Measurements from ENCODE around the gene PITPNC1. TPM values are rescaled to one million over a fixed set of nuclear protein-coding genes. Genes with fewer than 3 reads are reported as not detected.

Gene PITPNC1
- total RNA-seq, 4 donors from 2014 or later = 14.1 to 35.5 (median 31.8) TPM

GRCh38 chr17:67375054-67375427, 2.0 kb upstream of the PITPNC1 start:
- H3K27me3 ChIP-seq = no peaks in the 10 kb centered on the region
- no peaks in the 10 kb centered on the region for H3K9me3 ChIP-seq
- 83% methylated on average over 5 of the region's 5 CpGs for WGBS
- intact Hi-C loops (cut with DNase I) = loop anchor here (2.0 kb wide), 1 partner anchor 314 kb away; no protein-coding TSS in a partner anchor
- peaks cover 18 to 40% (median 34%) of the 10 kb centered on the region in 4 donors for H3K4me1 ChIP-seq
- H3K36me3 ChIP-seq = no peaks in the 10 kb centered on the region
- no peak for DNase-seq (ENCODE audit: extremely low spot score)
- TF ChIP-seq EP300 (IDR thresholded peaks at IDR 0.05) (no peak), POLR2AphosphoS5 (IDR thresholded peaks at IDR 0.05) (no peak), CTCF (IDR thresholded peaks at IDR 0.05) (no peak)
- peak overlapping the region in 1 of 4 donors; percentile 96 for H3K27ac ChIP-seq (replicated peaks in 1 of 4)
- no peak overlapping the region for H3K4me3 ChIP-seq

DNA sequence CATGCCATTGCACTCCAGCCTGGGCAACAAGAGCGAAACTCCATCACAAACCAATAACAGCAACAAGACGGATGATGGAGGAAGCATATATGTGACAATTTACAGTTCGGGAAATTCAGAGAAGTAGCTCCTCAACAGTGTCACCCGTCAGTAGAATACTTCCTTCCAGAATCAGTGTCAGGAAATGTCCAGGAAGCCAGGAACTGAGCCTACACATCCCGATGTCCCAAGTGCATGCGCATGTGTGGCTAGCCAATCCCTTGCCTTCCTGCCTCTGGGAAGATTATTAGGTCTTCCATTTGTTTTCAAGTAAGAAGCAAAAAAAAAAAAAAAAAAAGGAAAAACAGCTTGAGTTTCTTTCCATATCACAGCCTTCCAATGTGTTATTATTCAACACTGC, 1.4 kb upstream of the PITPNC1 start:
- H3K4me3 ChIP-seq = no peak overlapping the region
- WGBS = 72% methylated on average over 6 of the region's 6 CpGs
- H3K27me3 ChIP-seq = no peaks in the 10 kb centered on the region
- intact Hi-C loops (cut with DNase I) = loop anchor here (2.0 kb wide), 1 partner anchor 313 kb away; no protein-coding TSS in a partner anchor
- TF ChIP-seq POLR2A (IDR thresholded peaks at IDR 0.05; ENCODE audit: low read depth) (no peak), EP300 (IDR thresholded peaks at IDR 0.05) (no peak), CTCF (IDR thresholded peaks at IDR 0.05) (no peak), POLR2AphosphoS5 (IDR thresholded peaks at IDR 0.05) (peak in 1 of 2 donors; percentile 9)
- H3K9me3 ChIP-seq = no peaks in the 10 kb centered on the region
- DNase-seq (ENCODE audit: extremely low spot score) = no peak
- no peaks in the 10 kb centered on the region for H3K36me3 ChIP-seq
- peaks cover 18 to 40% (median 34%) of the 10 kb centered on the region in 4 donors for H3K4me1 ChIP-seq
- H3K27ac ChIP-seq (replicated peaks in 1 of 4) = peak overlapping the region in 2 of 4 donors; percentile 94 to 96

- intact Hi-C loops (cut with DNase I) = no loop called here
- Histone ChIP-seq H3K27me3 (no peaks in the 10 kb centered on the region), H3K4me3 (peak overlapping the region; percentile 81 to 93 (median 90)), H3K36me3 (no peaks in the 10 kb centered on the region), H3K9me3 (no peaks in the 10 kb centered on the region), H3K27ac (replicated peaks in 1 of 4) (peak overlapping the region; percentile 91 to 96 (median 95)), H3K4me1 (peaks cover 18 to 46% (median 34%) of the 10 kb centered on the region in 4 donors)
- WGBS = 34% methylated on average over 6 of the region's 6 CpGs
- no peak for TF ChIP-seq CTCF (IDR thresholded peaks at IDR 0.05)
- TF ChIP-seq POLR2AphosphoS5 (IDR thresholded peaks at IDR 0.05) = no peak
- no peak for TF ChIP-seq POLR2A (IDR thresholded peaks at IDR 0.05; ENCODE audit: low read depth)
- no peak for TF ChIP-seq EP300 (IDR thresholded peaks at IDR 0.05)
- DNase-seq (ENCODE audit: extremely low spot score) = no peak
Measured at GRCh38 chr17:67376415-67376736, 705 bp upstream of the PITPNC1 start.

GRCh38 chr17:67377488-67378453, 690 bp downstream of the PITPNC1 start:
- peak overlapping the region; percentile 81 to 93 (median 90) for H3K4me3 ChIP-seq
- 0% methylated on average over 20 of the region's 100 CpGs for WGBS
- no peaks in the 10 kb centered on the region for H3K9me3 ChIP-seq
- no peaks in the 10 kb centered on the region for H3K36me3 ChIP-seq
- peaks cover 18 to 50% (median 41%) of the 10 kb centered on the region in 4 donors for H3K4me1 ChIP-seq
- H3K27me3 ChIP-seq = no peaks in the 10 kb centered on the region
- intact Hi-C loops (cut with DNase I) = loop anchor here (2.0 kb wide), 1 partner anchor 97 kb away; no protein-coding TSS in a partner anchor
- H3K27ac ChIP-seq (replicated peaks in 1 of 4) = peak overlapping the region; percentile 91 to 96 (median 95)
- DNase-seq (ENCODE audit: extremely low spot score) = no peak
- peak in 1 of 3 experiments; percentile 46 for TF ChIP-seq CTCF (IDR thresholded peaks at IDR 0.05)
- no peak for TF ChIP-seq POLR2A (IDR thresholded peaks at IDR 0.05; ENCODE audit: low read depth)
- TF ChIP-seq POLR2AphosphoS5 (IDR thresholded peaks at IDR 0.05) = no peak
- no peak for TF ChIP-seq EP300 (IDR thresholded peaks at IDR 0.05)

All from esophagus muscularis mucosa (tissue), 4 donors.